Skeletal muscle tissue (tissue), 4 donors: ENCODE measurements around the gene CCDC57. TPM values are rescaled to one million over a fixed set of nuclear protein-coding genes. Genes with fewer than 3 reads are reported as not detected.

ENCODE experiments used
- H3K27ac ChIP-seq: one replicate; pipeline ENCODE4 v1.7.0; 2013; ENCODE audit warnings: mild to moderate bottlenecking, low read depth, low read length, inconsistent platforms
- H3K27me3 ChIP-seq, 3 donors: one replicate each; pipeline ENCODE4 v1.7.0; 2013; ENCODE audit warnings: low read length in 3 of 3; ENCODE audit not compliant: control insufficient read depth in 3 of 3, insufficient read depth in 3 of 3
- H3K36me3 ChIP-seq, 3 donors: one replicate each; pipeline ENCODE4 v1.7.0; 2013; ENCODE audit warnings: low read length in 3 of 3; ENCODE audit not compliant: control insufficient read depth in 3 of 3, insufficient read depth in 3 of 3
- H3K4me1 ChIP-seq, 3 donors: one replicate each; pipeline ENCODE4 v1.7.0; 2013; ENCODE audit warnings: low read length in 3 of 3, mild to moderate bottlenecking in 3 of 3; ENCODE audit not compliant: control insufficient read depth in 3 of 3, insufficient read depth in 3 of 3
- H3K4me3 ChIP-seq, 3 donors: one replicate each; pipeline ENCODE4 v1.7.0; 2013; ENCODE audit warnings: low read length in 3 of 3
- H3K9ac ChIP-seq, 3 donors: one replicate each; pipeline ENCODE4 v1.7.0; 2013; ENCODE audit warnings: low read length in 3 of 3, mild to moderate bottlenecking in 3 of 3, moderate library complexity in 2 of 3, low read depth in 1 of 3
- H3K9me3 ChIP-seq, 3 donors: one replicate each; pipeline ENCODE4 v1.7.0; 2013; ENCODE audit warnings: low read length in 3 of 3; ENCODE audit not compliant: control insufficient read depth in 3 of 3
- total RNA-seq: library from RNA; depleted of rRNA; stranded (reverse); fragments of >200 nt; gene quantifications from one replicate; pipeline ENCODE4 v1.2.3, GENCODE V29; 2014
- donor health status: Osteomylitis.

CCDC57 gene
- total RNA-seq, 1 donor from 2014 or later, result 11.5 TPM

DNA sequence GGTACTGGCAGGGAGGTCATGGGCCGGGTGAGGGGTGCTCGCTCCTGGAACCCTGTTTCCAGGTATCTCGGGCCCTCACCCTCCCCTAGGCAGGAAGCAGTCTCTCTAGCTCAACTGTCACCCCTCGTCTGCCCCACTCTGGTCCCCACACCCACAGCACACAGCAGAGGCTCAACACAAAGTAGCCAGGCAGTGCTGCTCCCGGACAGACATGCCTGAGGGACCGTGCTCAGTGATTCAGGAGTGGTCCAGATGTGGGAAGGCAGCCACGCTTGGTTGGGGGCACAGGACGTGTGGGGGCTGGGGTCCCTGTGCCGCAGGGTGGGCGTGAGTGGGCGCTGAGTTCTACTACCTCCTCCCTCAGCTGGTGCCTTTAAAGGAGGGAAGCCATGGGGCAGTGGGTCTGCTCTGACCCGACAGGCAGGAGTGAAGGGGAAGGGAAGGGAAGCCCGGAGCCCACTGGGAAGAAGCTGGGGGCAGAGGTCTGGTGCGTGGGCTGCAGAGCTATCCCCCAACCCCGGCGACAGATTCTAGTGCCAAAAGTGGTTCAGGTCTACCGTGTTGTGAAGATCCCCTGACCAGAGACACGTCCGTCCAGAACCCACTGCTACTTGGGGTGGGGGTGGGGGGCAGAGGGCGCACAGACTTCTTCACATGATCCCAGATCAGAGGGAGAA is 28.0 kb upstream of the CCDC57 start:
- Histone ChIP-seq H3K4me1 (peaks cover 80 to 88% (median 86%) of the 10 kb centered on the region in 3 donors), H3K27ac (peak overlapping the region; percentile 70), H3K27me3 (no peaks in the 10 kb centered on the region), H3K36me3 (peaks cover 25 to 40% (median 38%) of the 10 kb centered on the region in 3 donors), H3K9me3 (no peaks in the 10 kb centered on the region), H3K9ac (peak overlapping the region; percentile 47 to 79 (median 69)), H3K4me3 (peak overlapping the region in 1 of 3 donors; percentile 22)

DNA sequence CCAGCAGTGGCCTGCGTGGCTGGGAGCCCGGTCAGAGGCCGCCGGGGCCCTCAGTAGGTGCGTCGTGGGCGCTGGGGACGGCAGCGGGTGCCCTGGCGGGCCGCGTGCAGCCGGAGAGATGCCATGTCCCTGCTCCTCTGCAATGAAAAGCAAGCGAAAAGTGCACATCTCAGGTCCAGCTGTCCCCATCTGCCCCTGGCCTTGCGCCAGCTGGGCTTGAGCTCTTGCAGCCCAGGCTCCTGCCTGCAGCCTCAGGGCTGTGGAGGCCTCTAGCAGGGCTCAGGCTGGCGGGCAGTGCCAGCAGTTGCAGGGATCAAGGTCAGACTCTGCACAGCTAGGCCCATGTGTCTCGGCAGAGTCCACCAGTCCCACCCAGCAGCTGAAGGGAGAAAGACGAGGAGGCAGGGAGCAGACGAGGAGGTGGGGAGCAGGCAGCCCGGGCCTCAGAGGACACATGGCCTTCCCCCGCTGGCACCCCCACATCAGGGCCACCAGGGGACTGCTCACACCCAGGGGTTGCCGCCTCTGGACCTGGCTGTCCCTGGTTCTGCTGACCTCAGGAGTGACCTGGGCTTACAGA is 27.4 kb upstream of the CCDC57 start:
- H3K9me3 ChIP-seq, result no peaks in the 10 kb centered on the region
- H3K9ac ChIP-seq, result peak overlapping the region; percentile 47 to 79 (median 51)
- H3K4me3 ChIP-seq, result peak overlapping the region in 1 of 3 donors; percentile 35
- peak overlapping the region; percentile 70 for H3K27ac ChIP-seq
- H3K27me3 ChIP-seq, result no peaks in the 10 kb centered on the region
- peaks cover 82 to 90% (median 89%) of the 10 kb centered on the region in 3 donors for H3K4me1 ChIP-seq
- peaks cover 19 to 34% (median 32%) of the 10 kb centered on the region in 3 donors for H3K36me3 ChIP-seq

- H3K36me3 ChIP-seq, result peaks cover 13 to 28% (median 26%) of the 10 kb centered on the region in 3 donors
- peak overlapping the region; percentile 70 for H3K27ac ChIP-seq
- H3K4me1 ChIP-seq, result peaks cover 88 to 95% (median 95%) of the 10 kb centered on the region in 3 donors
- no peaks in the 10 kb centered on the region for H3K27me3 ChIP-seq
- H3K9me3 ChIP-seq, result no peaks in the 10 kb centered on the region
- no peak overlapping the region for H3K4me3 ChIP-seq
- peak overlapping the region in 2 of 3 donors; percentile 51 to 79 for H3K9ac ChIP-seq
Measured at GRCh38 chr17:82239401-82239925, 26.8 kb upstream of the CCDC57 start.

GRCh38 chr17:82238472-82239201 is 26.0 kb upstream of the CCDC57 start:
- H3K27me3 ChIP-seq, result no peaks in the 10 kb centered on the region
- peaks cover 5 to 20% (median 18%) of the 10 kb centered on the region in 3 donors for H3K36me3 ChIP-seq
- H3K27ac ChIP-seq, result peak overlapping the region; percentile 65
- peak overlapping the region; percentile 50 to 72 (median 61) for H3K9ac ChIP-seq
- no peaks in the 10 kb centered on the region for H3K9me3 ChIP-seq
- H3K4me1 ChIP-seq, result peaks cover 92 to 97% (median 96%) of the 10 kb centered on the region in 3 donors
- H3K4me3 ChIP-seq, result peak overlapping the region in 2 of 3 donors; percentile 46 to 64

GRCh38 chr17:82237746-82238471 is 25.3 kb upstream of the CCDC57 start:
- Histone ChIP-seq H3K4me3 (peak overlapping the region in 2 of 3 donors; percentile 46 to 64), H3K36me3 (peaks cover 0 to 14% (median 11%) of the 10 kb centered on the region in 3 donors), H3K27ac (peak overlapping the region; percentile 65), H3K27me3 (no peaks in the 10 kb centered on the region), H3K9me3 (no peaks in the 10 kb centered on the region), H3K4me1 (peaks cover 92 to 97% (median 96%) of the 10 kb centered on the region in 3 donors), H3K9ac (peak overlapping the region; percentile 50 to 72 (median 61))

GRCh38 chr17:82237083-82237745 is 24.6 kb upstream of the CCDC57 start:
- Histone ChIP-seq H3K4me1 (peaks cover 90 to 96% (median 94%) of the 10 kb centered on the region in 3 donors), H3K27me3 (no peaks in the 10 kb centered on the region), H3K9ac (peak overlapping the region; percentile 6 to 74 (median 47)), H3K36me3 (peaks cover 0 to 14% (median 11%) of the 10 kb centered on the region in 3 donors), H3K9me3 (no peaks in the 10 kb centered on the region), H3K4me3 (peak overlapping the region in 2 of 3 donors; percentile 41 to 56), H3K27ac (no peak overlapping the region)

DNA sequence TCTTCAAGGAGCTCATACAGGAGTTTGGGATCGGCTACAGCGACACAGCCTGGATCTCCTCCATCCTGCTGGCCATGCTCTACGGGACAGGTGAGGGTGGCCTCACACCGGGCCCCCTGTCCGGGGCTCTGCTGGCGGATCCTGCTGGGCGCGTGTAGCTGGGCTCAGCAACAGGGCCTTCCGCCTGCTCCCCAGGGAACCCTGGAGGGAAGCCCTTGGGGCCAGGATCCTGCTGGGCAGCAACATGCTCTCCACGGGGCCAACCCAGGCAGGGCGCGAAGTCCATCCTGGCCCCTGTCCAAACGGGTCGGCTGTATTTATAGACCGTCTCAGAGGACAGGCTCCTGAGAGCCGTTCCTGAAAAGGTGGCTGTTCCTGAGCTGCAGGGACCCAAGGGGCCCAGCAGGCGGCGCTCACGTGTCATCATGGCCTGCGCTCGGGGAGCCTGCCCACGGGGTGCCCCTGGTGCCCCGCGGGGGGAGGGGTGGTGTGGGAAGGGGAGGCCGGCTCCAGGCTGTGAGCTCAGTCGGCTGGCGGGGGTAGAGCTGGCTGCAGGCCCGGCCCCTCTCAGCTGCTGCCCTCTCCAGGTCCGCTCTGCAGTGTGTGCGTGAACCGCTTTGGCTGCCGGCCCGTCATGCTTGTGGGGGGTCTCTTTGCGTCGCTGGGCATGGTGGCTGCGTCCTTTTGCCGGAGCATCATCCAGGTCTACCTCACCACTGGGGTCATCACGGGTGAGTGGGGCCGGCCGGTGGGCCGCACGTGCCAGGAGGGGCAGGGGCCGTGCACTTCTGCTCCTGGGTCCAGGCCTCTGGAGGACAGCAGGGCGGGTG is 23.7 kb upstream of the CCDC57 start:
- H3K4me1 ChIP-seq, result peaks cover 87 to 95% (median 92%) of the 10 kb centered on the region in 3 donors

DNA sequence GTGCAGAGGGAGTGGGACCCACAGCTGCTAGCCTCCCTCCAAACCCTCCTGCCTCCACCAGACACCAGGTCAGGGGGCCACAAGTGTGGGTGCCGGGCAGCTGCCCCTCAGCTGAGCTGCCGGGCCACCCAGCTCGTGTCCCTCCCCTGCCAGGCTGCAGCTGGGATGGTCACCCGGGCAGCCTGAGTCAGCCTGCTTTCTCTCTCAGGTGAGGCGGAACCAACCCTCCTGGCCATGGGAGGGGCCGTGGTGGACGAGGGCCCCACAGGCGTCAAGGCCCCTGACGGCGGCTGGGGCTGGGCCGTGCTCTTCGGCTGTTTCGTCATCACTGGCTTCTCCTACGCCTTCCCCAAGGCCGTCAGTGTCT is 23.1 kb upstream of the CCDC57 start:
- H3K4me1 ChIP-seq, result peaks cover 82 to 89% (median 86%) of the 10 kb centered on the region in 3 donors
- peak overlapping the region; percentile 53 to 81 (median 59) for H3K9ac ChIP-seq
- H3K36me3 ChIP-seq, result peaks cover 0 to 14% (median 11%) of the 10 kb centered on the region in 3 donors
- H3K9me3 ChIP-seq, result no peaks in the 10 kb centered on the region
- H3K4me3 ChIP-seq, result peak overlapping the region; percentile 48 to 52 (median 49)
- peak overlapping the region; percentile 36 for H3K27ac ChIP-seq
- H3K27me3 ChIP-seq, result no peaks in the 10 kb centered on the region

More for the DNA sequence above, 23.7 kb upstream of the CCDC57 start:
- Histone ChIP-seq H3K27me3 (no peaks in the 10 kb centered on the region), H3K27ac (peak overlapping the region; percentile 36), H3K4me3 (peak overlapping the region; percentile 48 to 56 (median 49)), H3K36me3 (peaks cover 0 to 14% (median 11%) of the 10 kb centered on the region in 3 donors), H3K9ac (peak overlapping the region; percentile 53 to 81 (median 59)), H3K9me3 (no peaks in the 10 kb centered on the region)
